Psoas muscle (tissue), 8 donors: ENCODE results near the gene BCAS3. TPM values are rescaled to one million over a fixed set of nuclear protein-coding genes. Genes with fewer than 3 reads are reported as not detected.
"Not testable (repeated sequence)": the region's sequence is repeated elsewhere in the genome, so short reads cannot be mapped to it uniquely, and the experiment has no call there.

ENCODE experiments used
- ATAC-seq, 4 donors: fragments of 200-7000 bp; cut with Tn5 transposase; one replicate each; pipeline ENCODE4 v1.9.1; 2020; ENCODE audit warnings: moderate library complexity in 3 of 4, mild to moderate bottlenecking in 2 of 4
- DNase-seq, 2 donors: peaks; one replicate each; pipeline ENCODE4 v3.0.0-alpha.2; 2020
- H3K27ac ChIP-seq: fragments of 200-600 bp; one replicate; pipeline ENCODE4 v1.8.0; 2022
- H3K27me3 ChIP-seq, 3 donors: fragments of 200-600 bp in 1 of 3; one replicate each; pipeline versions ENCODE4 v1.6.1 to v1.8.0; 2013 to 2022; ENCODE audit warnings: low read length in 2 of 3, mild to moderate bottlenecking in 2 of 3, moderate library complexity in 1 of 3; ENCODE audit not compliant: insufficient read depth in 3 of 3
- H3K36me3 ChIP-seq, 2 donors: fragments of 200-600 bp in 1 of 2; one replicate each; pipeline versions ENCODE4 v1.6.1 to v1.8.0; 2013 to 2022; ENCODE audit warnings: low read depth in 1 of 2, mild to moderate bottlenecking in 1 of 2, moderate library complexity in 1 of 2; ENCODE audit not compliant: insufficient read depth in 1 of 2
- H3K4me1 ChIP-seq: fragments of 200-600 bp; one replicate; pipeline ENCODE4 v1.8.0; 2022
- H3K4me3 ChIP-seq: fragments of 200-600 bp; one replicate; pipeline ENCODE4 v1.8.0; 2022; ENCODE audit warnings: mild to moderate bottlenecking
- H3K9me3 ChIP-seq: fragments of 200-600 bp; one replicate; pipeline ENCODE4 v1.8.0; 2022
- WGBS, 3 donors: extraction: QIAGEN DNeasy Blood & Tissue Kit; methylation state at CpG; one replicate each; pipeline versions ENCODE4 v1.1.6 to v1.1.7; 2013; 5-methylcytosine and 5-hydroxymethylcytosine counted together
- intact Hi-C, 2 donors: fragments of 100-400 bp; cut with DNase I; formaldehyde crosslinking; loops; one replicate each; pipeline versions ENCODE4 v1.11.0 to v1.14.2; 2022
- polyA plus RNA-seq, 3 donors: library from polyadenylated mRNA; stranded (reverse); fragments of 200-250 nt; gene quantifications; one replicate each; pipeline ENCODE4 v1.2.3, GENCODE V29; 2013
- total RNA-seq, 4 donors: library from RNA; stranded (reverse); fragmentation: NEBNext Ultra II Directional in 2 of 4; extraction: Animal tissue kit (Norgen Biotek cat#: 25700) in 2 of 4; gene quantifications; one replicate each; pipeline versions ENCODE4 v1.2.1 to v1.2.4, GENCODE V29; 2021 to 2023
- TF ChIP-seq, protein P1 (sequence below): fragments of 200-600 bp; IDR thresholded peaks from one replicate; pipeline ENCODE4 v1.8.0; 2022; ENCODE audit warnings: antibody characterized with exemption
- donor health status: healthy with polysubstance abuse.
- donor health status: DM: no; HTN: no; CAD: no; lungs with moderate emphysema.
- donor health status: Bipolar disorder and iron deficiency.
- donor health status: healthy.
- donor health status: DM: yes; HTN: yes; CAD: no.
- donor health status: DM: no; HTN: no; CAD: no.
- donor health status: DM: no; HTN: no; CAD: no.
- donor health status: DM: yes; HTN: yes; CAD: no.

The BCAS3 gene
- total and polyA plus RNA-seq, 7 donors = 2.4 to 28.8 (median 15.0) TPM

DNA sequence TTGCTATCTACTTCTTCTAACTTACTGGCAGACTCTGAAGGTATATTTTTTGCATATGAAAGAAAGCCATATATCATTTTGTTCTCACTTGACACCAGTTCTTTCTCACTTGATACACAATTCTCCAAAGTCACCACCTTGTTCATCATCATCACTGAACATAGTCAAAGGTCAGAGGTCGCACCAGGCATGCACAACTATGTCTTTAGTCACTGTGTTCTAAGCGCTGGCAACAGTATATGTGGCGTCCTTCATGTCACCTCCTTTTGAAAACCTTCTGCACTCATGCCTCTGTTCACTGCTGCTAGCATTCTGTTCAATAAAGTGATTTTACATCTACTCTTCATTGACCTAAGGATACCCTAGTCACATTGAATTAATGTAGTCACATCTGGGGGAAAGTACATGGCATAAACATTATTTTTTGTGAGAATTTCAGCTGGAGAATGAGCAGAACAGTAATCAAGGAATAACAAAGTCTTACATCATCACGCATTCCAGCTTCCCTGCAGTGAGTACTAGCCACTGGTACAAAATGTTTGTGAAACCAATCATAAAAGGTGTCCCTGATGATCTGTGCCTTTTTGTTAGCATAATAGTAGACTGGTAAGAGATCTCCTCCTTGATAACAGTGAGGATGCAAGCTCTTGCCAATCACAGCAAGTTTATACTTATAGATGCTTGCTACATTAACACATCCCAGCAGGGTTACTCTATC is 754.1 kb downstream of the BCAS3 start:
- ATAC-seq = no peak
- intact Hi-C loops = no loop called here

DNA sequence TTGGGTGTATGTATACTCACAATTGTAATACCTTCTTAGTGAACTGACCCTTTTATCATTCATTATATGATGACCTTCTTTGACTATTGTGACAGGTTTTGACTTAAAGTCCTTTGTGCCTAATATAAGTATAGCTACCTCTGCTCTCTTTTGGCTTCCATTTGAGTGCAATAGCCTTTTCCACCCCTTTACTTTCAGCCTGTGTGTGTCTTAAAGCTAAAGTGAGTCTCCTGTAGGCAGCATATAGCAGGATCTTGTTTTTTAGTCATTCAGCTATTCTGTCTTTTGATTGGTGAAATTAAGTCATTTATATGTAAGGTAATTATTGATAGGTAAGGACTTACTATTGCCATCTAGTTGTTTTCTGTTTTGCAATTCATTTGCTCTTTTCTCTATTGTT is 758.6 kb downstream of the BCAS3 start:
- Histone ChIP-seq H3K27me3 (peaks cover 0 to 12% (median 2%) of the 10 kb centered on the region in 3 donors), H3K36me3 (no peaks in the 10 kb centered on the region), H3K4me3 (no peak overlapping the region), H3K4me1 (no peaks in the 10 kb centered on the region), H3K27ac (no peak overlapping the region), H3K9me3 (peaks cover 13% of the 10 kb centered on the region)
- TF ChIP-seq, protein P1, sequence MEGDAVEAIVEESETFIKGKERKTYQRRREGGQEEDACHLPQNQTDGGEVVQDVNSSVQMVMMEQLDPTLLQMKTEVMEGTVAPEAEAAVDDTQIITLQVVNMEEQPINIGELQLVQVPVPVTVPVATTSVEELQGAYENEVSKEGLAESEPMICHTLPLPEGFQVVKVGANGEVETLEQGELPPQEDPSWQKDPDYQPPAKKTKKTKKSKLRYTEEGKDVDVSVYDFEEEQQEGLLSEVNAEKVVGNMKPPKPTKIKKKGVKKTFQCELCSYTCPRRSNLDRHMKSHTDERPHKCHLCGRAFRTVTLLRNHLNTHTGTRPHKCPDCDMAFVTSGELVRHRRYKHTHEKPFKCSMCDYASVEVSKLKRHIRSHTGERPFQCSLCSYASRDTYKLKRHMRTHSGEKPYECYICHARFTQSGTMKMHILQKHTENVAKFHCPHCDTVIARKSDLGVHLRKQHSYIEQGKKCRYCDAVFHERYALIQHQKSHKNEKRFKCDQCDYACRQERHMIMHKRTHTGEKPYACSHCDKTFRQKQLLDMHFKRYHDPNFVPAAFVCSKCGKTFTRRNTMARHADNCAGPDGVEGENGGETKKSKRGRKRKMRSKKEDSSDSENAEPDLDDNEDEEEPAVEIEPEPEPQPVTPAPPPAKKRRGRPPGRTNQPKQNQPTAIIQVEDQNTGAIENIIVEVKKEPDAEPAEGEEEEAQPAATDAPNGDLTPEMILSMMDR = no peak
- DNase-seq (no peak), ATAC-seq (no peak)
- intact Hi-C loops = no loop called here

More for the DNA sequence above, 754.1 kb downstream of the BCAS3 start:
- DNase-seq = no peak
- 75 to 79% (median 78%) methylated on average over 4 of the region's 4 CpGs for whole genome bisulfite sequencing, 3 donors
- Histone ChIP-seq H3K36me3 (no peaks in the 10 kb centered on the region), H3K27me3 (no peaks in the 10 kb centered on the region), H3K4me3 (no peak overlapping the region), H3K27ac (no peak overlapping the region), H3K4me1 (no peaks in the 10 kb centered on the region), H3K9me3 (peaks cover 13% of the 10 kb centered on the region)
- TF ChIP-seq, protein P1 = no peak

DNA sequence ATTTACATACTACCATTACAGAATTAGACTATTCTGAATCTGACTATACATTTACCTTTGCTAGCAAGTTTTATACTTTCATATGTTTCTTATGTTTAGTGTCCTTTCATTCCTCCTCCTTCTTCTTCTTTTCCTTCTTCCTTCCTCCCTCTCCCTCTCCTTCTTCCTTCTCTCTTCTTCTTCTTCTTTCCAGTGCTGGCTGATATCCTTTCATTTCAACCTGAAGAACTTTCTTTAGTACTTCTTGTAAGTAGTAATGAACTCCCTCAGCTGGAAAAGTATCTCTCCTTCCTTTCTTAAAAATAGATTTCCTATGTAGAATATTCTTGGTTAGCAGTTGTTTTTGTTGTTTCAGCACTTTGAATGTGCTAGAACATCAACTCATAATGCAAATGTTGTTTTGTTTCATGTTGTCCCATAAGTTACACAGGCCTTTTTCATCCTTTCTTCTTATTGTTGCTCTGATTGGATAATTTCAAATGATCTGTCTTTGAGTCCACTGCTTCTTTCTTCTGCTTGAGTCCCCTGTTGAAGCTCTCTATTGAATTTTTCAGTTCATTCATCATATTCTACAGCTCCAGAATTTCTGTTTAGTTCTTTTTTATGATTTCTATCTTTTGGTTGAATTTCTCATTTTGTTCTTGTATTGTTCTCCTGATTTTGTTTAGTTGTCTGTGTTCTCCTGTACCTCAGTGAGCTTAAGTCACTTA is 759.5 kb downstream of the BCAS3 start:
- TF ChIP-seq, protein P1 = no peak
- ATAC-seq (no peak), DNase-seq (no peak)
- Histone ChIP-seq H3K27ac (no peak overlapping the region), H3K4me3 (no peak overlapping the region), H3K27me3 (peaks cover 0 to 12% (median 2%) of the 10 kb centered on the region in 3 donors), H3K4me1 (no peaks in the 10 kb centered on the region), H3K9me3 (peaks cover 13% of the 10 kb centered on the region), H3K36me3 (no peaks in the 10 kb centered on the region)
- intact Hi-C loops = no loop called here

DNA sequence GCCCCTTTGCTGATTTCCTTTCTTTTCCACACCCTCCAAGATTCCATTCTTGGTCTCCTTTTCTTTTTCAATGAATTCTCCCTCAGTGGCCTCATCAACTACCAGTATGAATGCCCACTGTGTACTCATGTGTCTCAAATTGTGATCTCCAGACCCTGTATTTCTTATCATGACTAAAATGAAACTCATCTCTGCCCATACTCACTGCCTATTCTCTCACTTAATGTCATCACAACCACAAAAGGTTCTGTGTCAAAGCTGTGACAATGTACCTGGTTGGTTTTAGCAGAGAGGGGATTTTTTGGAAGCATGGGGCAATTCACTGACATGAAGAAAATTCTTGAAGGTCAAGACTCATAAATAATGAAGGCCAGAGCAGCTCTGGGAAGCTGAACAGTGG is 763.0 kb downstream of the BCAS3 start:
- TF ChIP-seq, protein P1 = no peak
- ATAC-seq (no peak), DNase-seq (no peak)
- Histone ChIP-seq H3K27ac (no peak overlapping the region), H3K4me3 (no peak overlapping the region), H3K9me3 (peaks cover under 1% of the 10 kb centered on the region), H3K36me3 (no peaks in the 10 kb centered on the region), H3K4me1 (no peaks in the 10 kb centered on the region), H3K27me3 (peaks cover 0 to 25% (median 2%) of the 10 kb centered on the region in 3 donors)
- intact Hi-C loops = no loop called here

DNA sequence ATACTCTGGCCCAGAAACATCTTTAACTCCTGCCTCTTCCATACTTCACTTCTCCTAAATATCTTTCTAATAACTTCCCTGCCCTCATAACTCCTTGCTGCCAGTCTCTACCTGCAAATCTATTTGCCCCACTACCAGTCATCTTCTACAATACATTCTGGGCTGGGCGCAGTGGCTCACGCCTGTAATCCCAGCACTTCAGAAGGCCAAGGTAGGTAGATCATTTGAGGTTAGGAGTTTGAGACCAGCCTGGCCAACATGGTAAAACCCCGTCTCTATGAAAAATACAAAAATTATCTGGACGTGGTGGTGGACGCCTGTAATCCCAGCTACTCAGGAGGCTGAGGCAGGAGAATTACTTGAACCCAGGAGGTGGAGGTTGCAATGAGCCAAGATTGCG is 763.9 kb downstream of the BCAS3 start:
- H3K27ac ChIP-seq, H3K9me3 ChIP-seq, H3K4me1 ChIP-seq, intact Hi-C loops, H3K36me3 ChIP-seq, ATAC-seq, H3K4me3 ChIP-seq, DNase-seq: not testable (repeated sequence)
- WGBS, 3 donors = 94 to 96% (median 96%) methylated on average over 6 of the region's 6 CpGs
- peaks cover 0 to 25% (median 2%) of the 10 kb centered on the region in 3 donors for H3K27me3 ChIP-seq
